NCI-H1092 treated with DMSO at 0.1 percent for 48 hours (cell line): ENCODE measurements around the gene TRNAU1AP.
"Not testable (repeated sequence)": the region's sequence is repeated elsewhere in the genome, so short reads cannot be mapped to it uniquely, and the experiment has no call there.

ENCODE experiments used
- DNase-seq: peaks from one replicate; lab custom pipeline; 2025; lab: John Stamatoyannopoulos, UW

The TRNAU1AP gene

DNA sequence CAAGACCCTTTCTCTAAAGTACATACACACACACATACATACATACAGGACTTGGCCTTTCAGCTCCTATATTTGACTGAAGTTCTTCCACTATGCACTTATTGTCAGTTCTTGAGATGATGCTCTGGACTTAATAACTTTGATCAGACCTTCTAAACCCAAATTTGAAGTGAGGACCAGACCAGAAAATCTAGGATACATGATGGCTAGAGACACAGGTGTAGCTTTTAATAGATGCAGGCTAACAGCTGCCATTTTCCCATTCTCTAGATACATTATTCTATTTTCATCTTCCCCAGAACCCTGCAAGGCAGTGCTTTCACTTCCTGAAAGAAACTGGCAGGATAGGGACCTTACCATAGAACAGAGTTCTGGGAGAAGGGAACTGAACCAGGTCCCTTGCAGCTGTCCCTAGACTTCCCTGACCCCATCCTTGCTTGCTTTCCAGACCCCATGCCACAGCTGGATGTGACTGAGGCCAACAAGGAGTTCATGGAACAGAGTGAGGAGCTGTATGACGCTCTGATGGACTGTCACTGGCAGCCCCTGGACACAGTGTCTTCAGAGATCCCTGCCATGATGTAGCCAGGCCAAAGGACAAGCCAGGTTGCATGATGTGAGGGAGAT lies 24.3 kb downstream of the TRNAU1AP start:
- DNase-seq, result no peak

DNA sequence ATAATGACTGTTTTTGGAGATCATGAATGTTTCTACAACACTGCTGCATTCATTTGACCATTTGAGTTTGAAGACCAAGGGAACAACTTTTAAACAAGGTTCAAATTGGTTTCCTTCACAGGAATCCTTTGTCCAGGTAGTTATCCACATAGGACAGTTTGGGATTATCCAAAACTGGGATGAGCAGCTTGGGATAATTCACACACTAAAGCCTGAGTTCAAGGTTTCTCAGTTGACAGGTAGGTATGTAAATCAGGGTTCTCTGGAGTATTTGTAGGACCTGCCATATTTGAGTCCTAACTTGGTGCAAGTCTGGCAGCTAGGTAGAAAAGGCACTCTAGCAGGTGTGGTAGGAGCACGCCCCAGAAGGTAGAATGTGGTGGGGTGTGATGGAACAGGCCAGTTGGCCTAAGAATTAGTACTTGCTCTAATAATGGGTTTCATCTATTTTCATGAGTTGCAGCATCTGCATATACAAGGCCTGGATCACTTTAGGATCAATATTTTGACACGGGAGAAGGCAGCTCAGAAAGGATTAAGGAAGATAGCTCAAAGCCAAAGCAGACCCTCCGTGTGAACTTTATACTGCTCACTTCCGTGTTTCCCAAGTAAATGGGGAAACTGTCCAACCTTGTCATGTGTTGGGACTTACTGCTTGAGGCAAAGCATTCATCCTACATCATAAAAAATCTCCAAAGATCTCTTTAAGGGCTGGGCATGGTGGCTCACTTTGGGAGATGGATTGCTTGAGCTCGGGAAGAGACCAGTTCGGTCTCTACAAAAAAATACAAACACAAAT lies 25.1 kb downstream of the TRNAU1AP start:
- no peak for DNase-seq

DNA sequence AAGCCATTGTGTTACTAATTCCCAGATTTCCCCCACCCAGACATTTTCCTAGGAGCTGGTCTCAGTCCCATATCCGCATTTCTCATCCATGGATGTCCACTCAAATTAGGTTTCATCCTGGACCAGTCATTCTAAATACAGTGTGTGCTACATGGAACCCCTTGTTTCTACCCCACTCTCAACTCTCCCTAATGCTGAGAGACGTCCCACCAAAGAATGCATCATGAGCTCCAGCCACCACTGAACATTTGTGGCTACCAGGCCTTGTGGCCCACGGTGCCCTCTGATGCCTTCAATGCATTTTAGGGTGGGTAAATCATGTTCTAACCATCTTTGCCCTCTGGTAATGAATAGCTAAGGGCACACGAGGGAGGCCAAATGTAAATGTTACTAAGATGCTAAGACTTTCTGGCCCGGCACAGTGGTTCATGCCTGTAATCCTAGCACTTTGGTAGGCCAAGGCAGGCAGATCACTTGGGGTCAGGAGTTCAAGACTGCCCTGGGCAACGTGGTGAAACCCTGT lies 25.9 kb downstream of the TRNAU1AP start:
- no peak for DNase-seq

DNA sequence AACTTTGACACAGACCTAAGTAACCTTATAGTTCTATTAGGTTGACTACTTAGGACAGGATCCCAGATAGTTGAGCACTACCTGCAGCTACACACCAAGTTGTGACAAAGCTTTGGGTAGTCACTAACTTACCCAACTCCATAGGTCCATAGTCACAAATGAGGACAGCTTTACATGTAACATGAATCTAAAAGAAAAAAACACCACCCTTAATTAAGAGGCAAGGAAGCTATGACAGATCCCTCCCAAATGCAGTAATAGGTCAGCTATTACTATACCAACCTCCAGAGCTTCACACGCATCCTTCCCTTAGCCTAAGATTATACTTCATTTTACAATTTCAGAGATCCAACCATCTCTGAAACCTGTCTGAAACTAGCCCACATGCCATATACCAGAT lies 26.5 kb downstream of the TRNAU1AP start:
- no peak for DNase-seq

DNA sequence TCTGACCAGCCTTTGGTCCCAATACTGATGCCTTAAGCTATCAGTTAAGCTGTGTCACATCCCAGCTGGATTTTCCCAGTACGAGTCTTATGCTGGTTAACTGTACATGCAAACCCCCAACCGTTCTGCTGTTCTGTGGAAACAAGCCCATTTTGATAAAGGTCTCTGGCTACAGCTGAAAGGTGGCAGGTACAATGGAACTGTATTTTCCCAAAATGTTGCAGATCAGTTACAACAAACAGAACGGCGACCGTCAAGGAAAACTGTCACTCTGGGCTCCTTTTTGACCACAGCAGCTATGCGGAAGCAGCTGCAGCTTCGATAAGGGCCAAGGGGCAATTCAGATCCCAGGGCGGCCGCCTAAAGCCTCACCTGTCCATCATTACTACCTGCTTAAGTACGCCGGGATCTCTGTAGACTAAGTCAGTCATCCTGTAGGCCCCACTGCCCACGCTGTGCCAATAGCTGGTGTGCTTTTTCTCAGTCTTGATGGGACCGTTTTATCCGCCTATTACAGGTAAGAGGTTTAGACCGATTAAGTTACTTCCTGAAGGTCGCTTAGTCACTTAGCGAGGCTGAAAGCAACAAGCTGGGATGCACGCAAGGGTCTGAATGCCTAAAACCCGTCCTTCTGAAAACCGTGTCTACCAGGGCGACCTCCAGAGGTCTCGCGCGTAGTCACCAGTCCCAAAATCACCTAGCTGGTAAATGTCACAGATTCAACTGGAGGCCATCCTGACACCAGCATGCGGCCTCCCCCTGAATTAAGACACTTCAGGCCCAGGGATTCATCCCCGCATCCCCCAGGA lies 28.0 kb downstream of the TRNAU1AP start:
- peak; percentile 79 for DNase-seq

DNA sequence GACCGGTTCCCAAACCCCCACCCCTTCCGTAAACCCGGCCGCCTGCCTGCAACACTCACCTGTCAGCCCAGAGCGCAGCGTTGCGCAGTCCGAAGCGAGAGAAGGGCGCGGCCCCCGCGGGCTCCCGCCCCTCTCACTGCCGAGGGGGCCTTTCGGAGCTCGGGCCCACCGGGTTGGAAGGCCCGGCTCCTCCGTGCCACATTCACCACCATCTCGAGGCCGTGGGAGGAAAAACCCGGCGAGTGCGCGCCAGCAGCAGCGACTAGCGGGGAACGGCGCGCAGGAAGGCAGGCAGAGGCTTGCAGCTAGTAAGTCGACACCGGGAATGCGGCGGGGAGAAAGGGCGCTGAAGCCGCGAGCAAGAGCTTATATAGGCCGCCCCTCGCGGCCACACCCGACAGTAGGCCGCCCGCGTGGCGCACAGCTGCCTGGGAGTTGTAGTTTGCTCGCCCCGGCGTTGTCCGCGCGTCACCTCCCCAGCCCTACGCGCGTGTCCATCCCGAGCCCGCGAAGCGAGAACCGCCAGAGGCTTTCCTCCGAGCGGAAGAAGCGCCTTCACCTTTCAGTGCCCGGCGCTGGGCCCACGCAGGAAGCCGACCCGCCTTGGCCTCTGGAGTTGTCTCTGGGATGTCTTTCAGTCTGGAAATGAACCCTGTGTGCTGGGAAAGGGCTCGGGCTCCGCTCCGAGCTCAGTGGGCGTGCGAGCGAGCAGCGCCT lies 28.8 kb downstream of the TRNAU1AP start:
- DNase-seq, result peak; percentile 98

DNA sequence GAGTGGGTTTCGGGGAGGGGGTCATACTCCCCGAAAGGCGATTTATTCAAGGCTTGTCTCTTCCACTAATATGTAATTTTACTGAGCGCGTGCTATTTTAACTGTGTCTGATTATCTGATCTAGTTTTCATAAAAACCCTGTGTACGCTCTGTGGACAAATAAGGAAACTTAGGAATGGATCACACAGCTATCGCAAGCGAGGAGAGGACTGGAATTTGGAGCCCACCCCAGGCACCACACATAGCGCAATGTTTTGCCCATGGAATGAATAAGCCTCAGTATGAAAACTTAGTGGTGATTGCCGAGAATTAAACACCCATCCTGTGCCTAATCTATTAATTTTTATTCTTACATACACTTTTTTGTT lies 29.3 kb downstream of the TRNAU1AP start:
- DNase-seq, result peak; percentile 61

DNA sequence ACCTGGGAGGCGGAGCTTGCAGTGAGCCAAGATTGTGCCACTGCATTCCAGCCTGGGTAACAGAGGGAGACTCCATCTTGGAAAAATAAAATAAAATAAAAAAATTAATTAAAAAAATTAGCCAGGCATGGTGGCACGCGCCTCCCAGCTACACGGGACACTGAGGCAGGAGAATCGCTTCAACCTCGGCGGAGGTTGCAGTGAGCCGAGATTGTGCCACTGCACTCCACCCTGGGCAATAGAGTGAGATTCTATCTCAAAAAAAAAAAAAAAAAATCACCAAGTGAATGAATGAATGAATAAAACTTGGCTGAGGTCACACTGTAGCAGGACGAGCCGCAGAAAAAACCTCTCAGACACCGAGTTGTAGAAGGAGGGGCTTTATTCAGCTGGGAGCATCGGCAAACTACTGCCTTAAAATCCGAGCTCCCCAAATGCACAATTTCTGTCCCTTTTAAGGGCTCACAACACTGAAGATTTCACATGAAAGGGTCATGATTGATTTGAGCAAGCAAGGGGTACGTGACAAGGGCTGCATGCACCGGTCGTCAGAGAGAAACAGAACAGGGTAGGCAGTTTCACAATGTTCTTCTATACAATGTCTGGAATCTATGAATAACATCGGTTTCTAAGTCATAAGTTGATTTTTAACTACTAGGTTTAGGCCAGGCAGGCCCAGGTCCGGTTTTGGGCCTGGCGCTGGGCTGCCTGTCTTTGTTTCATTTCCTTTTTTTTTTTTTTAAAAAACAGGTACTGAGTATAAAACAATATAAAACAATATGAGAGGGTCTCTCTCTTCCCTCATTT lies 33.9 kb downstream of the TRNAU1AP start:
- DNase-seq, result not testable (repeated sequence)

DNA sequence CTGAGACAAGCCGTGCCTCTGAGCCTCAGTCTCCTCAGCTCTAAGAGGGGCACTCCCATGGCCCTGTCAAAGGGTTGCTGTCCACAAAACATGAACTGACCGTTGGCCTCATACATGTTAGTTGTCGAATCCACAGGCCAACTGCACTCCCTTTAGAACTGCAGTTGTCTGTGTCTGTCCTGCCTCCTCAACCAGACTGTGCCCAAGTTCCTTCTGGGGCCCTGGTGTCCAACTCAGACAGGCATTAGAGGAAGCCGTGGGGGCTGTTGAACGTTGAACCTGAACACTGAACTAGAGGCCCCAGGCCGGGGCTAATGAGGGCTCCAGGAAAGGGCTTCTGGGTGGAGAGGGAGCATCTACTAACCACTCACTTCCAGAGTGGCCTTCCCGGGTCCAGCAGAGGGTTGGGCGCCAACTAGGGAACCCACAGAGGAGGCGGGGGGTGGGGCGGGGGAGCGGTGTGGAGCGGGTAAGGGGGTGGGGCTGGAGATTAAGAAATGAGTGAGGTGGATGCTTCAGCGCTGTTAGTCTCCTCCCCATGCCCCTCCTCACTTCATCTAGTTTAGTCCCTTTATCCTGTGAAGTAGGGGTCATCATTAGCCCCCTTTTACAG lies 38.9 kb downstream of the TRNAU1AP start, which contains the start of gene RAB42:
Gene RAB42, plus strand, starts transcription at position 558 of the 613 bp plus-strand sequence. CDS start 247 bp downstream, outside the sequence.
- DNase-seq, result no peak

DNA sequence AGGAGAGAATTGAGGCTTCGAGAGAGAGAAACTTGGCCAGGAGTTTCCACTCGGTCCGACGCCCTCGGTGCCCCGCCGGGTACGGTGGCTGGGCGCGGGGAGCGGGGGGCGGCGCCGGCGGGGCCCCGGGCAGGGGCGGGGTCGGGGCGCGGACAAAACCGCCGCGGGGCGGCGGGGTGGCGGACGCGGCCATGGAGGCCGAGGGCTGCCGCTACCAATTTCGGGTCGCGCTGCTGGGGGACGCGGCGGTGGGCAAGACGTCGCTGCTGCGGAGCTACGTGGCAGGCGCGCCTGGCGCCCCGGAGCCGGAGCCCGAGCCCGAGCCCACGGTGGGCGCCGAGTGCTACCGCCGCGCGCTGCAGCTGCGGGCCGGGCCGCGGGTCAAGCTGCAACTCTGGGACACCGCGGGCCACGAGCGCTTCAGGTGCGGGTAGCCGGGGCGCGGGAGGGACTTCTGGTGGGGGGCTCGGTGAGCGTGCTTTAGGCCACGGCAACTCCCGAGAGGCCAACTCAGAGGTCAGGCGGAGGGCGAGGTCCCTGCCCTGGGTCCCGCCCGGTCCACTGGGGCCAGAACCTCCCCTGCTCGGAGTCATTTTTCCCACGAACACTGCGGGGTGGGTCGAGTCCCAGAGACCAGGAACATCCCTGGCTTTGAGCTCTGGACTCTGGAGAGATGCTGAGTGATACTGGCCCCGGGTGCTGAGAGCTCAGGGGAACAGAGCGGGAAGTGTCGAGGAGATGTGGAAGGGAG lies 39.6 kb downstream of the TRNAU1AP start:
- DNase-seq, result no peak

DNA sequence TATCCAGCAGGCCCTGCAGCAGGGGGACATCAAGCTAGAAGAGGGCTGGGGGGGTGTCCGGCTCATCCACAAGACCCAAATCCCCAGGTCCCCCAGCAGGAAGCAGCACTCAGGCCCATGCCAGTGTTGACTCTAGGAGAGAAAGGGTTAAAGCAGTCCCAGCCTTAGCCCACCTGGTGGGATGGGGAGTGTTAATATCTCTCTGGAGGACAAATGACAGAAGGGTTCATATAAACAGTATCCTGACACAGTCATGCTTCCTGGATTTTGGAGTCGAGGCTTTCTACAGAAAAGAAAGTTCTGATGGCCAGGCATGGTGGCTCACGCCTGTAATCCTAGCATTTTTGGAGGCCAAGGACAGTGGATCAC lies 41.1 kb downstream of the TRNAU1AP start:
- DNase-seq, result not testable (repeated sequence)

DNA sequence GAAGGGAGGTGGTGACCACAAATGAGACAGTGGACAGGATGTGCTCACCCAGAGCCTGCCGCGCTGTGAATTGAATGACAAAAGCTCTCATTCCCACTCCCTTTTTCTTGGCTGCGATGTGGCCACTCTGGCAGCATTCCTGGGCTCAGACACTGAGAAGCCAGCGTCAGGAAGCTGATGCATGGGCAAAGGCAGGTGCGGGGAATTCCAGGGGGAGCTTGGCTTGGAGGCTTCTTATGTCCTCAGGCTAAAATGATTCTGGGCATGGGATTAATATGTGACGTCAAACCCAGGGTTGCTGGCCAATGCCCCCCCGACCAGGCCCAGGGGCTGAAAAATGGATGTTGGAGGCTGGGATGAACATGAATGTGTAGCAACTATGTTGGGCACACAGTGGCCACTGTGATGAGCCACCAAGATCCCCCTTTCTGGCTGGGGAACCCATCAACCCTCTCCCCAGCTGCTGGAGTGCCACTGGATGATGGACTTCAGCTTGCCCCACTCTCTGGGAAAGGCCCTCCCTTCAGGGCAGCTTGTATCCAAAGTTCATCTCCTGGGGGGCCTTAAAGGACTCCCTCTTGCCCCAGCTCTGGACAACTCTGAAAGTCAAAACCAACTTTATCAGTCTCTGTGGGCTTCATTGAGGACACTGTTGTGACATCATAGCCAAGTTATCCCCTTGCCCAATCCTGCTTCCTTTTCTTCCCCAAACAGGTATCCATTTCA lies 42.0 kb downstream of the TRNAU1AP start:
- peak; percentile 61 for DNase-seq

DNA sequence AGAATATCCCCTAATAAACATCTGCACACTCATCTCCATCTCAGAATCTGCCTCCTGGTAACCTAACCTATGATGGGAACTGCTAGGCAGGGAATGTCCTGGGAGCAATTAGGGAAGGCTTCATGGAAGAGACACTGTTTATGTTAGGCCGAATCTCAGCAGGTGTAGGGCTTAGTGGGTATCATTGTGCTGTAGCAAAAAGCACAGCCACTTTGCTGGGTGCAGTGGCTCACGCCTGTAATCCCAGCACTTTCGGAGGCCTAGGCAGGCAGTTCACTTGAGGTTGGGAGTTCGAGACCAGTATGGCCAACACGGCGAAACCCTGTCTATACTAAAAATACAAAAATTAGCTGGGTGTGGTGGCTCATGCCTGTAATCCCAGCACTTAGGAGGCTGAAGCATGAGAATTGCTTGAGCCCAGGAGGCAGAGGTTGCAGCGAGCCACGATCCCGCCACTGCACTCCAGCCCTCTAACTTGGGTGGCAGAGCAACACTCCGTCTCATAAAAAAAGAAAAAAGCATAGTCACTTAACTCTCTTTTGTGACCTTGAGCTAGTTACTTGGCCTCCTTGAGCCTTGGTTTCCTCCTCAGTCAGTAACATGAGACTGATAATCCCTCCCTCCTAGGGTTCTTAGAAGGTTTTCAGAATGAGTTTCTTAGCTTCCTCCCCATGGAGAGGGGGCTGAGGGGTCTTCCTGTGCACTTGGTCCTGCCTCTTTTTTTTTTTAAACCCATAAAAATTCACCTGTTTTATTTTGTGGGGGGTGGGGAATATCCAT lies 42.7 kb downstream of the TRNAU1AP start:
- DNase-seq, result no peak

DNA sequence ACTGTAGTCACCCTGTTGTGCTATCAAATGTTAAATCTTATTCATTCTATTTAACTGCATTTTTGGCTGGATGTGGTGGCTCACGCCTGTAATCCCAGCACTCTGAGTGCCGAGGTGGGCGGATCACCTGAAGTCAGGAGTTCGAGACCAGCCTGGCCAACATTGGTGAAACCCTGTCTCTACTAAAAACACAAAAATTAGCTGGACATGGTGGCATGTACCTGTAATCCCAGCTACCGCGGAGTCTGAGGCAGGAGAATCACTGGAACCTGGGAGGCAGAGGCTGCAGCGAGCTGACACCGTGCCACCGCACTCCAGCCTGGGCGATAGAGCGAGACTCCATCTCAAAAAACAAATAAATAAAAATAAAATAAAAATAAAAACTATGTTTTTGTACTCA lies 43.4 kb downstream of the TRNAU1AP start:
- DNase-seq, result not testable (repeated sequence)

DNA sequence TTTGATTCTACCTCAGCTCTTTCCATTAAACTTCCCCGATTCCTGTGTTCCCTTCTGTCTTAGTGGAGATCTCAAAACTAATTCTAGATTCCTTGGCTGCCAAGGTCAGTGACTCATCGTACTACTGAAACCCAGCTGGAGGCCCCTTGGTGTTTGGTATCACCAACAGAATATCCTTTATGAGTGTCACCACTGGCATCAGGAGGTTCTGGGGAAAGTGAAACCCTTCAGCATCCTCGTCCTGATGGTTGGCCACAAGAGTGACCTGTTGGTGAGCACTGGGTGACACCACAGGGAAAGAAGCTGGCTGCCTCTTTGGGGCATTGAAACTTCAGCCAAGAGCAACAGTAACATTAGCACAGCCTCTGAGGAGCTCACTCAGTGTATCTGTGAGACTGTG lies 48.8 kb downstream of the TRNAU1AP start:
- no peak for DNase-seq

DNA sequence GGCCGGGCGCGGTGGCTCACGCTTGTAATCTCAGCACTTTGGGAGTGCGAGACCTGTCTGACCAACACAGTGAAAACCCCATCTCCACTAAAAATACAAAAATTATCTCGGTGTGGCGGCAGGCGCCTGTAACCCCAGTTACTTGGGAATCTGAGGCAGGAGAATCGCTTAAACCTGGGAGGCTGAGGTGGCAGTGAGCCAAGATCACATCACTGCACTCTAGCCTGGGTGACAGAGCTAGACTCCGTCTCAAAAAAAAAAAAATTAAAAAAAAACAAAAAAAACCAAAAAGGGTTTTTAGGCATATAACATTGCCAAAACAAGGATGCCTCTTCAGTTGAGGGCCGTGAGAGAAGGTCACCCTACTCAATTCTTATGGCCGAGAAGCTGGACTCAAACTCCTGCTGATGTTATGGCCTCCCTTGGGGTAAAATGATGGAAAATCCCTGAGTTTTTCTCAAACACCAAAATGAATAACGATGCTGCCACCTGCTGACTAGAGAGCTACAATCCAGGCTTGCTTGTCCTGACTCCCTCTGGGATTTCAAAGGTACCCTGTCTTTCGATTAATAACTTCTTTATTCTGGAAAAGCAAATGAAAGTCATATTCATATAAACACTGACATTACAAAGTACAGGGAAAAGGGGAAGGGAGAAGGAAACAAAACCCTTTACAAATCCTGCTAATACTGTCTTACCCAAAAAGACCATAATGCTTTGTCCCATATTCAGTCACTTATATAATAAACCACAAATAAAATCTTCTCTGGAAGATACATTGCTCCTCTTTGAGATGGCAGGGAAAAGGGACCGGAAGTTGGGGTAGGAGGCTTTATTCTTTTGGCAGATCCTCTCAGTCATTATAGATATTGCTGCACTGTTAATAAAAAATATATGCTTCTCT lies 49.9 kb downstream of the TRNAU1AP start:
- DNase-seq, result peak; percentile 63

DNA sequence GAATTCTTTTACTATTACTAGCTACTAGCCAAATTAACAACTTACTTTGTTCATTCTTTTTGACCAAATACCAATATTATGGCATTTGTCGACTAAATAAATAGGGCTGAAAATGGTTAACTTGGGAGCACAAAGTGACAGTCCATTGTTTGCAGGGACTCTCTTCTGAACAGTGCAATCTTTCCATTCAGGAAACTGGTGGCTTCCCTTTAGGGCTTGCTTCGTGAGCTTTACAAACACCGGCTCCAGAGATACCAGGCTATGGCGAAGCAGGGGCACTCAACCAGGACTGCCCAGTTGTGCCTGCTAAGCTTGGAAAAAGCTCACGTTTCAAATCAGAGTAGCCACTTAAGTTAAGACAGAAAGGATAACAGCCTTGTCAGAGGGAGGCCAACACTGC lies 51.5 kb downstream of the TRNAU1AP start:
- DNase-seq, result no peak
